Liver (tissue), 3 donors: Measurements from ENCODE around the gene INO80D.

ENCODE experiments used
- CTCF ChIP-seq: fragments of 150-350 bp; IDR thresholded peaks from 2 replicates; pipeline ENCODE4 v1.5.1; 2017; ENCODE audit warnings: improper control_type of control experiment, low read depth, low read length; ENCODE audit not compliant: missing input control
- EGR1 ChIP-seq, 2 donors: IDR thresholded peaks; 2 replicates each; pipeline ENCODE4 v1.6.1; 2016 to 2018; ENCODE audit warnings: antibody characterized with exemption in 2 of 2, low read depth in 2 of 2
- TF ChIP-seq, protein P1 (sequence below): IDR thresholded peaks from 2 replicates; pipeline ENCODE4 v1.6.1; 2016; ENCODE audit warnings: antibody characterized with exemption
- donor health status: healthy.
- donor health status: healthy.

DNA sequence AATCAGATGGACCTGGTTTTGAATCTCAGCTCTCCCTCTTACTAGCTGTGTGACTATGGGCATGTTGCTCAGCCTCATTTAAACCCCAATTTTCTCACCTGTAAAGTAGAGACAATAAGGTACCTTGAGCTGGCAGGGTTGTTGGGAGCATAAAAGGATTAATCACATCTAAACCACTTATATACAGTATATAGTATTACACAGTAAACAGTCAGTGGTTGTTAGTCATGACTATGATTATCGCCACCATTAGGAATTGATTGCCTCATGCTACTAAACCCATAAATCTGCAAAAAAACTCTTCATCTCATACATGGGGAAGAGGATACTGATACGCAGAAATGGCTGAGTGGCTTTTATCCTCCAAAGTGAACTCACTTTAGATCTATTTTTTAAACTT lies 65.8 kb downstream of the INO80D start:
- no peak for TF ChIP-seq CTCF
- TF ChIP-seq, protein P1, sequence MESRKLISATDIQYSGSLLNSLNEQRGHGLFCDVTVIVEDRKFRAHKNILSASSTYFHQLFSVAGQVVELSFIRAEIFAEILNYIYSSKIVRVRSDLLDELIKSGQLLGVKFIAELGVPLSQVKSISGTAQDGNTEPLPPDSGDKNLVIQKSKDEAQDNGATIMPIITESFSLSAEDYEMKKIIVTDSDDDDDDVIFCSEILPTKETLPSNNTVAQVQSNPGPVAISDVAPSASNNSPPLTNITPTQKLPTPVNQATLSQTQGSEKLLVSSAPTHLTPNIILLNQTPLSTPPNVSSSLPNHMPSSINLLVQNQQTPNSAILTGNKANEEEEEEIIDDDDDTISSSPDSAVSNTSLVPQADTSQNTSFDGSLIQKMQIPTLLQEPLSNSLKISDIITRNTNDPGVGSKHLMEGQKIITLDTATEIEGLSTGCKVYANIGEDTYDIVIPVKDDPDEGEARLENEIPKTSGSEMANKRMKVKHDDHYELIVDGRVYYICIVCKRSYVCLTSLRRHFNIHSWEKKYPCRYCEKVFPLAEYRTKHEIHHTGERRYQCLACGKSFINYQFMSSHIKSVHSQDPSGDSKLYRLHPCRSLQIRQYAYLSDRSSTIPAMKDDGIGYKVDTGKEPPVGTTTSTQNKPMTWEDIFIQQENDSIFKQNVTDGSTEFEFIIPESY: no peak
- TF ChIP-seq EGR1 (IDR thresholded peaks at IDR 0.05; ENCODE audit: low read depth in 2 of 2): no peak
